HL-60 (cell line): ENCODE measurements around the gene FRAS1.

ENCODE experiments used
- CTCF ChIP-seq: IDR thresholded peaks from one replicate; pipeline ENCODE4 v1.5.1; 2011; ENCODE audit warnings: low read length, control low read depth, inconsistent platforms; ENCODE audit not compliant: insufficient read depth
- GABPA ChIP-seq: IDR thresholded peaks from 2 replicates; pipeline ENCODE4 v1.6.1; 2012; ENCODE audit warnings: low read depth
- POLR2AphosphoS5 ChIP-seq: IDR thresholded peaks from 2 replicates; pipeline ENCODE4 v1.6.1; 2012; ENCODE audit warnings: low read depth
- REST ChIP-seq: IDR thresholded peaks from 2 replicates; pipeline ENCODE4 v1.6.1; 2012; ENCODE audit warnings: low read depth; ENCODE audit not compliant: insufficient replicate concordance
- SPI1 ChIP-seq: IDR thresholded peaks from 2 replicates; pipeline ENCODE4 v1.6.1; 2012; ENCODE audit warnings: low read depth, mild to moderate bottlenecking, borderline replicate concordance

- TF ChIP-seq CTCF (no peak), POLR2AphosphoS5 (no peak), GABPA (no peak), REST (no peak), SPI1 (no peak)
These were observed 456.4 kb downstream of the FRAS1 start for GRCh38 chr4:78513411-78513975.
